Stimulated activated CD8-positive, alpha-beta memory T cell treated with anti-CD3 and anti-CD28 coated beads, Interleukin-15, amount 100 ng/mL, for 24 hours (primary cell): ENCODE results near the gene KREMEN2.
"Not testable (repeated sequence)": the region's sequence is repeated elsewhere in the genome, so short reads cannot be mapped to it uniquely, and the experiment has no call there.

Experiments used
- DNase-seq: peaks from one replicate; pipeline ENCODE4 v3.0.0-alpha.2; 2020; ENCODE audit warnings: low read depth

The KREMEN2 gene, protein sequence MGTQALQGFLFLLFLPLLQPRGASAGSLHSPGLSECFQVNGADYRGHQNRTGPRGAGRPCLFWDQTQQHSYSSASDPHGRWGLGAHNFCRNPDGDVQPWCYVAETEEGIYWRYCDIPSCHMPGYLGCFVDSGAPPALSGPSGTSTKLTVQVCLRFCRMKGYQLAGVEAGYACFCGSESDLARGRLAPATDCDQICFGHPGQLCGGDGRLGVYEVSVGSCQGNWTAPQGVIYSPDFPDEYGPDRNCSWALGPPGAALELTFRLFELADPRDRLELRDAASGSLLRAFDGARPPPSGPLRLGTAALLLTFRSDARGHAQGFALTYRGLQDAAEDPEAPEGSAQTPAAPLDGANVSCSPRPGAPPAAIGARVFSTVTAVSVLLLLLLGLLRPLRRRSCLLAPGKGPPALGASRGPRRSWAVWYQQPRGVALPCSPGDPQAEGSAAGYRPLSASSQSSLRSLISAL

DNA sequence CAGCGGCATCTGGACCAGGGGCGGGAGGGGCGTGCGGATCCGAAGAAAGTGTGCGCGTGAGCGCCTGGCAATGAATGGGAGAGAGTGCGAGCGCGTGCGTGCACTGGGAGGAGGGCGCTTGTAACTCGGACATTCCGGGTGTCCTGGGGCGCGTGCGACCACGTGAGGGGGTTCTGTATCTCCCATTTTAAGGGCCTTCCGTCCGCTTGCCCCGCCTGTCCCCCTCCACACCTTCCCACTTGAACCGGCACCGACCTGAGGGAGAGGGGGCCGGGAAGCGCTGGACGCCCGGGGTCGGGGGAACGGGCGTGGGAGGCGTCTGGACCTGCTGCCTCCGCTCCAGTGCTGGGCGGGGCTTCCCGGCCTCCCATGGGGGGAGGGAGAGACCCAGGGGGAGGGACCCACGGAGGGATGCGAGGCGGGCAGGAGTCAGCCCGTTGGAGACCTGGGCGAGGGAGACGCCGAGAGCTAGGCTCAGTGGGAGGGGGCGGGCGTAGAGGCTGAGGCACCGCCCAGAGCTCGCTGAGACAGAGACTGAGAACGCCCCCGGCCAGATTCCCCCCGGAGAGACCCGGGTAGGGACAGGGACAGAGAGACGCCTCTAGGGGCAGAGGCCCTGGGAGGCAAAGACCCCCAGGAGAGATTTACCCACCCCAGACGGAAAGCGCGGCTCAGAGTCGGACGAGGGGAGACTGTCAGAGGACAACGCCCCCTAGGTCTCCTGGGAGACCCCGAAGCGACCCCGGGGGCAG is at the start of gene KREMEN2:
KREMEN2 (plus strand) TSS at position 553 of the 752 bp plus-strand sequence. CDS start 246 bp downstream, outside the sequence.
- DNase-seq, result no peak

DNA sequence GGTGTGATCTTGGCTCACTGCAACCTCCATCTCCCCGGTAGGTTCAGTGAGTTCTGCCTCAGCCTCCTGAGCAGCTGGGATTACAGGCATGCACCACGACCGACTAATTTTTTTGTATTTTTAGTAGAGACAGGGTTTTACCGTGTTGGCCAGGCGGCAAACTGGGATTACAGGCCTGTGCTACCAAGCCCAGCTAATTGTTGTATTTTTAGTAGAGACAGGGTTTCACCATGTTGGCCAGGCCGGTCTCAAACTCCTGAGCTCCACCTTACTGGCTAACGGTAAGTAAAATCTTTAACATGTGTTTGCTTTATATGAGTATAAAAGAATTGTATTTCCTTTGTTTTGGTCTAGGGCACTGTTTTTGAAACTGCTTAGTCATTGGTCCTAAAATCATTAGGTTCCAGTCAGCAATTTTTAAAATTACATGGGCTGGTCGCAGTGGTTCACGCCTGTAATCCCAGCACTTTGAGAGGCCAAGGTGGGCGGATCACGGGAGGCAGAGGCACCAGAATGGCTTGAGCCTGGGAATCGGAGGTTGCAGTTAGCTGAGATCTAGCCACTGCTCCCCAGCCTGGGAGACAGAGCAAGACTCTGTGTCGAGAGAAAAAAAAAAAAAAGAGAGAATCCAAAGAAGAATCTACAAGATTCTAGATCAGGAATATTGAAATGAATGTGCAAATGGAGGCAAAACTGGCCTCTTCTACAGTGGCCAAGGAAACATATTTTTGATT is 48.7 kb upstream of the KREMEN2 start:
- no peak for DNase-seq

DNA sequence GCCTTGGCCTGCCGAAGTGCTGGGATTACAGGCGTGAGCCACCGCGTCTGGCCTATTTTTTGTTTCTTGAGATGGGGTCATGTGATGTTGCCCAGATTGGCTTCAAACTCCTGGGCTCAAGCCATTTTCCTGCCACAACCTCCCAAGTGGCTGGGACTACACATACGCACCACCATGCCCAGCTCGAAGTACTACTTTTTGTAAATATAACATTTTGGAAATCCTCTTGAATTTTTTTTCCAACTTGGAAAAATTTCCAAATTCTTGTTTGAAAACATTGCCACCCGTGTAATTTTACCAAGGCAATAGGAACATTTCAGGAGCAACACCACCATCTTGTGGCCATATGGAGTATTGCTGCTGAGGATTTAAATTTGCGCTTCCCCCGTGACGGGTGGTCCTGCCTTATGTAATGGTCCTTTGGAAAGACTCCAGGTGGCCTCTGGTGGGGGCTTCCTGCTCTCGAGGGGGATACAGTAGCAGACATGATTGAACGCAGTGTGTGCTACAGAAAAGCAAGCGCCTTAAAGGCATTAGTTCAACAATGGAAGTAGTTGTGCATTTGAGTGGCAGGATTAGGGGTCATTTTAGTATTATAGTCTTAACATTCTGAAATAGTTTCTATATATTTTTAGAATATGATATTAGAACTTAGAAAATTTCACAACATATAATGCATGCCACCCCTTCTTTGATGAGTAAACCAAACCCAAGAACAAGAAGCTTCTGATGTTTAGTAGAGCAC is 44.4 kb upstream of the KREMEN2 start:
- DNase-seq, result no peak

DNA sequence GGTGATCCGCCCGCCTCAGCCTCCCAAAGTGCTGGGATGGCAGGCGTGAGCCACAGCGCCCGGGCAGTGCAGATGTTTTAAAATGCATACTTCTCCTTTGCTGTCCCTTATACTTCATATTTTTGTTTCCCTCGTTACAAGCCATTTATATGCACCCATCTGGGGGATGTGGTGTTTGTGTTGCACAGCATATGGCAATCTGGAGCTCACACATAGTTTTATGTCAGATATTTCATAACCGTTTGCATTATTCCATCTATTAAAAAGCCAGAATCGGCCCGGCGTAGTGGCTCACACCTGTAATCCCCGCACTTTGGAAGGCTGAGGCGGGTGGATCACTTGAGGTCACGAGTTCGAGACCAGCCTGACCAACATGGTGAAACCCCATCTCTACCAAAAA is 40.6 kb upstream of the KREMEN2 start:
- DNase-seq, result no peak

DNA sequence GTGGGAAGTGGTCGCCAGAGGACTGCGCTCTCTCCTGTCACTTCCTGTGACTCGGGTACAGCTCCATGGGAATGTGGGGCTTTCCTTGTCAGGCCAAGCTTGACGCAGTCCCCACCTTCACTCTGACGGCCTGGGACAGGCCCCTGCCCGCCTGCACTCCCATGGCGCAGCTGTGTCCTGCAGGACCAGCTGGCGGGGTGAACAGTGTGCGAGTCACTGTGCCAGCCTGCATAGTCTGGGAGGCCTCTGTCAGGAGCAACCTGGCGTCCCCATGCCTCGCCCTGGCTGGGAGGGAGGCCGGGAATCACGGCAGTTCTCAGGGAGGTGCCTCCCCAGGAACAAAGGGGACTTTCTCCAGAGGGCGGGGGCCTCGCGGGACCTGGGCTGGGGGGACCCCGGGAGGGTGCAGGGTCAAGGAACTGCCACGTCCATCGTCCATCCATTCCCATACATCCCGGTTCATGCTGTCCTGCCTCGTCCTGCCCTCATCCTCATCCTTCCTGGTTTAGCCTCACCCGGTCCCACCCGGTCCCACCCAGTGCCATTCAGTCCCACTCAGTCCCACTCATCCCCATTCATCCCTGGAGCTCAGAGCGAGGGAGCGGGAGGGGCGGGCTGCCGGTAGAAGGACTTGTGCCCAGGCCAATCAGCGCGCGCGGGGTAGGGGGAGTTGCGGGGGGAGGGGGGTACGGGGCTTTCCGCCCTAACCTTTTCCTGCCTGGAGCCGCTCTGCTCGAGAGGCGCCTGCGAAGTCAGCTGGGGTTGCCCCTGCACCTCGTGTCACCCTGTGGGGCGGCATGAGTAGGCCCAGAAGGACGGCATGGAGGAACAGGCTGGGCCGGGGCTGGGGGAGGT is 38.9 kb upstream of the KREMEN2 start:
- no peak for DNase-seq

DNA sequence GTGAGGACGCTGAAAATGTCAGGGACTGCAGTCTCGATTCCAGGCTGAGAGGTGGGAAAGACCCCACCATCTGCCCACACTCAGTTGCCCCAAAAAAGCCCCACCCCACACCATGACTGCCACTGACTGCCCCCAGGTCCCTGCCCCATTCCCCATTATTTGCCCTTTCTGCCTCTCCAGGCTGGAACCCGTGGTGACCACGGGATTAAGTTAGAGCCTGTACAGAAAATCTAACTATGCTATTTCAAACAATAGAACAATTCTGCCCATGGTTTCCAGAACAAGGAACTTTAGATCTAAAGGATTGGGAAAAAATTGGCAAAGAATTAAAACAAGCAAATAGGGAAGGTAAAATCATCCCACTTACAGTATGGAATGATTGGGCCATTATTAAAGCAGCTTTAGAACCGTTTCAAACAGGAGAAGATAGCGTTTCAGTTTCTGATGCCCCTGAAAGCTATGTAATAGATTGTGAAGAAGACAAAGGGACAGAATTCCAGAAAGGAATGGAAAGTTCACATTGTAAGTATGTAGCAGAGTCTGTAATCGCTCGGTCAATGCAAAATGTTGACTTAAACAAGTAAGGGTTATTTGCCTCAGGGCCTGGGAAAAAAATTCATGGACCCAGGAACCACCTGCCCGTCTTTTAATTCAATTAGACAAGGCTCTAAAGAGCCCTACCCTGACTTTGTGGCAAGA is 38.0 kb upstream of the KREMEN2 start:
- DNase-seq, result no peak

DNA sequence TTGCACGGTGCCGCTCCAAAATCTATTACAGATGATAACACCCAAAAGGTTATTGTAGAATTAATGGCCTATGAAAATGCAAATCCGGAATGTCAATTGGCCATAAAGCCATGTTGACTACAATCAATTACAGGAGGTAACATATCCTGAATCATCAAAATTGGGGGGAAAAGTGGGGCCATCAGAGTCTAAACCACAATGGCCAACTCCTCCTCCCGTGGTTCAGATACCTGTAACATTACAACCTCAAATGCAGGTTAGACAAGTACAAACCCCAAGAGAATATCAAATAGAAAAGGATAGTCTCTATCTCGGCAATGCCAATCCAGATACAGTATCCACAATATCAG is 37.5 kb upstream of the KREMEN2 start:
- DNase-seq, result no peak

DNA sequence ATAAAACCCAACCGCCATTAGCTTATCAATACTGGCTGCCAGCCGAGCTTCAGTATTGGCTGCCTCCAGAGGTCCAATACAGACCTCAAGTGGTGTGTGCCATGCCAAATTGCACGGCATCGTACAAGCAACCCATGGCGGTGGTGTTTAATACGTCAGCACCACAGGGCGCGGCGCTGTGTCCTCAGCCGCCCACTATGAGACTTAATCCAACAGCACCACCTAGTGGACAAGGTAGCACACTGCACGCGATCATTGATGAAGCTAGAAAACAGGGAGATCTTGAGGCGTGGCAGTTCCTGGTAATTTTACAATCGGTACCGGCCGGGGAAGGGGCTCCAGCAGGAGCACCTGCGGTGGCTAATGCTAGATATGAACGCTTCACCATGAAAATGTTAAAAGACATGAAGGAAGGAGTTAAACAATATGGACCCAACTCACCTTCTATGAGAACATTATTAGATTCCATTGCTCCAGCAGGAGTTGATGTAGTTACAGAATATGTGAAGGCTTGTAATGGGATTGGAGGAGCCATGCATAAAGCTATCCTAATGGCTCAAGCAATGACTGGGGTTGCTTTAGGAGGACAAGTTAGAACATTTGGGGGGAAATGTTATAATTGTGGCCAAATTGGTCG is 36.9 kb upstream of the KREMEN2 start:
- DNase-seq, result peak; percentile 66

DNA sequence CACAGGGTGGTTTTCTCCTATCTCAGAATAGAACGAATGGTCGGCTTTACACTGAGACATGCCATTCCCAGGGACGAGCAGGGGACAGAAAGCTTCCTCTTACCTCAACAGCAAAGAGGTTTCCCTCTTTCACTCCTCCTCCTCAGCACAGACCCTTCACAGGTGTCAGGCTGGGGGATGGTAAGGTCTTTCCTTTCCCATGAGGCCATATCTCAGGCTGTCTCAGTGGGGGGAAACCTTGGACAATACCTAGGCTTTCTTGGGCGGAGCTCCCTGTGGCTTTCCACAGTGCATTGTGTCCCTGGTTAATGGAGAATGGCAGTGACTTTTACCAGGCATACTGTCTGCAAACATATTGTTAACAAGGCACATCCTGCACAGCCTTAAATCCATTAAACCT is 35.9 kb upstream of the KREMEN2 start:
- not testable (repeated sequence) for DNase-seq

DNA sequence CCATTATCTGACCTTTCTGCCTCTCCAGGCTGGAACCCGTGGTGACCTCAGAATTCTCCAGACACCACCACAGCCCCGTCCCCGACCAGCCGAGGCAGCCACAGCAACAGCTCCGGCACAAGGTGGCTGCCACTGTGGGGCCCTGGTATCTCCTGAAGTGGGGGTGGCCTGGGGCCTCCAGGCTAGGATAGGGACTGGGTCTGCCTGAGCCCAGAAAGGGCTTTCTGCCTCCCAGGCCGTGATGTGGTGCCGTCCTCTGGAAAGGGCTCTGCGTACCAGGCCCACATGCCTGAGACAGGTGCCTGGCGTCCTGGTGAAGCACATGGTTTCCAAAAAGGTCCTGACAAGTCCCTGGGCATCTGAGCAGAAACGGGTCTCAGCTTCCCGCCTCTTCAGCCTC is 35.3 kb upstream of the KREMEN2 start:
- no peak for DNase-seq

DNA sequence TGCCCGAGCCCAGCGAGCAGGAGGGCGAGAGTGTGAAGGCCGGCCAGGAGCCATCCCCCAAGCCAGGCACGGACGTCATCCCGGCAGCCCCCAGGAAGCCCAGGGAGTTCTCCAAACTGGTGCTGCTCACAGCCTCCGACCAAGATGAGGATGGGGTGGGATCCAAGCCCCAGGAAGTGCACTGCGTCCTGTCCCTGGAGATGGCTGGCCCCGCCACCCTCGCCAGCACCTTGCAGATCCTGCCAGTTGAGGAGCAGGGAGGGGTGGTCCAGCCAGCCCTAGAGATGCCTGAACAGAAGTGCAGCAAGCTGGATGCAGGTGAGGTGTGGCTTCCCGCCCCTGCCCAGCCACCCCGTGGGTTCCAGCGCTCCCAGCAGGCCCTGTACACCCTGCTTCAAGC is 34.4 kb upstream of the KREMEN2 start:
- DNase-seq, result no peak

DNA sequence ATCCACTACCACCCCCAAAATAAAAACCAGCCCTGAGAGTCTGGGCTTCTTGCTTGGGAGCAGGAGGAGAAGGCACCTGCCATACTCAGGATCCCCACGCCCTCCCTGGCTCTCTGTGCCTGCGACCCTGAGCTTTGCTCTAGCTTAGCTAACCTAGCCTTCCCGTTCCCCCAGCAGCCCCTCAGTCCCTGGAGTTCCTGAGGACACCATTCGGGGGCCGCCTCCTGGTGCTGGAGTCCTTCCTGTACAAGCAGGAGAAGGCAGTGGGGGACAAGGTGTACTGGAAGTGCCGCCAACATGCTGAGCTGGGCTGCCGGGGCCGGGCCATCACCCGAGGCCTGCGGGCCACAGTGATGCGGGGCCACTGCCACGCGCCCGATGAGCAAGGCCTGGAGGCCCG is 33.8 kb upstream of the KREMEN2 start:
- no peak for DNase-seq

DNA sequence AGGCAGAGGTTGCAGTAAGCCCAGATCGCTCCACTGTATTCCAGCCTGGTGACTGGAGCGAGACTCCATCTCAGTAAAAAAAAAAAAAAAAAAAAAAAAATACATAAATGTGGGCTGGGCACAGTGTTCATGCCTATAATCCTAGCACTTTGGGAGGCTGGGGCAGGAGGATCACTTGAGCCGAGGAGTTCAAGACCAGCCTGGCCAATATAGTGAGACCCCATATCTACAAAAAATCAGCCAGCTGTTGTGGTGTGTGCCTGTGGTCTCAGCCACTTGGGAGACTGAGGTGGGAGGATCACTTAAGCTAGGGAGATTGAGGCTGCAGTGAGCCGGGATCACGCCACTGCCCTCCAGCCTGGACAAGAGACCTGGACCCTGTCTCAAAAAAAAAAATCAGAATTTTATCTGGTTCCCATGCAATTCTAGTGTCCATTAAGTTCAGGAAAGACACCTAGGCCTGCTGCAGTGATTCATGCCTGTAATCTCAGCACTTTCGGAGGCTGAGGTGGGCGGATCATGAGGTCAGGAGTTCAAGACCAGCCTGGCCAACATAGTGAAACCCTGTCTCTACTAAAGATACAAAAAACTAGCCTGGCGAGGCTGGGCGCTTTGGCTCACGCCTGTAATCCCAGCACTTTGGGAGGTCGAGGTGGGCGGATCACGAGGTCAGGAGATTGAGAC is 32.7 kb upstream of the KREMEN2 start:
- DNase-seq, result not testable (repeated sequence)

DNA sequence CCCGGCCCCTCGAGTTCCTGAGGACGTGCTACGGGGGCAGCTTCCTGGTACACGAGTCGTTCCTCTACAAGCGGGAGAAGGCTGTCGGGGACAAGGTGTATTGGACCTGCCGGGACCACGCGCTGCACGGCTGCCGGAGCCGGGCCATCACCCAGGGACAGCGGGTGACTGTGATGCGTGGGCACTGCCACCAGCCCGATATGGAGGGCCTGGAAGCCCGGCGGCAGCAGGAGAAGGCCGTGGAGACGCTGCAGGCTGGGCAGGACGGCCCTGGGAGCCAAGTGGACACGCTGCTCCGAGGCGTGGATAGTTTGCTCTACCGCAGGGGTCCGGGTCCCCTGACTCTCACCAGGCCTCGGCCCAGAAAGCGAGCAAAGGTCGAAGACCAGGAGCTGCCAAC is 30.9 kb upstream of the KREMEN2 start:
- no peak for DNase-seq

DNA sequence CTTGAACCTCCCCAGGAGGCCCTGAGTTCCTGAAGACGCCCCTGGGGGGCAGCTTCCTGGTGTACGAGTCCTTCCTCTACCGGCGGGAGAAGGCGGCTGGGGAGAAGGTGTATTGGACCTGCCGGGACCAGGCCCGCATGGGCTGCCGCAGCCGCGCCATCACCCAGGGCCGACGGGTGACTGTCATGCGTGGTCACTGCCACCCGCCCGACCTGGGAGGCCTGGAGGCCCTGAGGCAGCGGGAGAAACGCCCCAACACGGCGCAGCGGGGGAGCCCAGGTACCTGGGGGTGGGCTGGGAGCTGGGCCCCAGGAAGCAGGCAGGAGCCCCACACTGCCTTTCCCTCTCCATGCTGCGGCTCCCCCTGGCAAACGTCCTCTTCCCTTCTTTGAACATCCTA is 30.4 kb upstream of the KREMEN2 start:
- no peak for DNase-seq

DNA sequence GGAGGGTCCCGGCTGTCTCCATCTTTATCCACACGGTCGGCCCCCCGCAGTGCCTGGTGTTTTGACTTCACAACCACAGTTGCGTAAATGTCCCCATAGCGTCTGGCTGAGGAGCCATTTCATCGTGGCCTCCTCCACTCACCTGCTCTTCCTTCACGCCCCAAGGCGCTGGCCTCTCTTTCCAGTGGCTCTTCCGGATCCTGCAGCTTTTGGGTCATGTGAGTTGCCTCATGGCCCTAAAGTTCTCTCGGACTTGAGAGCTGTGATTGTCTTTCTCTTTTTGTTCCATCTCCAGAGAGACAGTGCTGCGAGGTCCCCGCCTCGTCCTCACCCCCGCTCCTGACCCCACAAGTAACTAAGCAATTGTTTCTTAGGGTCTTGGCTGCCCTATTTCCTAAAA is 29.6 kb upstream of the KREMEN2 start:
- no peak for DNase-seq

DNA sequence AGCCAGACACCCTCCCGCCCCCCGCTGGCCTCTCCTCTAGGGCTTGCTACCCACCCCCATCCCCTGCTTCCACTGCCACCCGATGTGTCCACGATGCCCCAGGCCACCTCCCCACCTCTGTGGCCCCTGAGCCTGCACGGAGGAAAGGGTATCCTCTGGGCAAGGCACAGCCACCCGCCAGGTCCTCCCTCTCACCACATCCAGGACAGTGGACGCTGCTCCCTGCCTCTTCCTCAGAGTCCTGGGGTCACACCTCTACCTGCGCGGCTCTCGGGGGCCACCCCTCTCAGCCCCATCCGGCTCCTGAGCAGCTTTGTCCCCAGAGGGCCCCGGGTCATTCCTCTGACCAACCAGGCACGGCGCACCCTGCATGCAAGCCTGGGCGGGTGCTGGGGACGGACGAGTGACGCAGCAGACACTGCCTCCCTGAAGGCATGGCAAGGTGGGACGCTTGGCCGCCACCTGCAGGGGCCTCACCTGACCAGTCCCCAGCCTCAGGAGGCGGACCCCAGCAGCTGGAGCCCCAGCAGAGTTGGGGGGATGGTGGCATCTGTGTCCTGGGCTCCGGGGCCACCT is 27.6 kb upstream of the KREMEN2 start:
- no peak for DNase-seq

DNA sequence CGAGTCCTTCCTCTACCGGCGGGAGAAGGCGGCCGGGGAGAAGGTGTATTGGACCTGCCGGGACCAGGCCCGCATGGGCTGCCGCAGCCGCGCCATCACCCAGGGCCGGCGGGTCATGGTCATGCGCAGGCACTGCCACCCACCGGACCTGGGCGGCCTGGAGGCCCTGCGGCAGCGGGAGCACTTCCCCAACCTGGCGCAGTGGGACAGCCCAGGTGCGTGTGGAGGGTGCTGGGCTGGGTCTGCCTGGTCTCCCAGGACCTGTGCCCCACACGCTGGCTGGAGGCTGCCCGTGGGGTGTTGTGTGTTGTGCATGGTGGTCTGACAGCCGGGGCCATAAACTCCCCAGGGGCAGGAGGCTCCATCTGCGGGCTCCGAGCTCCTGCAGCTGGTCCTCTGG is 26.9 kb upstream of the KREMEN2 start:
- DNase-seq, result no peak

DNA sequence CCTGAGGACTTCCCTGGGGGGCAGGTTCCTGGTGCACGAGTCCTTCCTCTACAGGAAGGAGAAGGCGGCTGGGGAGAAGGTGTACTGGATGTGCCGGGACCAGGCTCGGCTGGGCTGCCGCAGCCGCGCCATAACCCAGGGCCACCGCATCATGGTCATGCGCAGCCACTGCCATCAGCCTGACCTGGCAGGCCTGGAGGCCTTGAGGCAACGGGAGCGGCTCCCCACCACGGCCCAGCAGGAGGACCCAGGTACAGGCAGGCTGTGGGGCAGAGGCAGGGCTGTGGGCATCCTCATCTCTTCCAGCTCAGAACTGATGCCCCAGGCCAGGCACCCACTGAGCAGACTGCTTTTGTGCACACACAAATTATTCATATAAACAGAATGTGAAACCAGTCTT is 25.9 kb upstream of the KREMEN2 start:
- DNase-seq, result no peak
